Measurements from ENCODE around the gene SMG6. TPM values are rescaled to one million over a fixed set of nuclear protein-coding genes. Genes with fewer than 3 reads are reported as not detected.
A peak's percentile ranks its signal among the peaks of the same experiment; 100 is the strongest.

Gene SMG6
- total and polyA plus RNA-seq, 2 experiments from 2014 or later, result 11.9 to 19.9 TPM

DNA sequence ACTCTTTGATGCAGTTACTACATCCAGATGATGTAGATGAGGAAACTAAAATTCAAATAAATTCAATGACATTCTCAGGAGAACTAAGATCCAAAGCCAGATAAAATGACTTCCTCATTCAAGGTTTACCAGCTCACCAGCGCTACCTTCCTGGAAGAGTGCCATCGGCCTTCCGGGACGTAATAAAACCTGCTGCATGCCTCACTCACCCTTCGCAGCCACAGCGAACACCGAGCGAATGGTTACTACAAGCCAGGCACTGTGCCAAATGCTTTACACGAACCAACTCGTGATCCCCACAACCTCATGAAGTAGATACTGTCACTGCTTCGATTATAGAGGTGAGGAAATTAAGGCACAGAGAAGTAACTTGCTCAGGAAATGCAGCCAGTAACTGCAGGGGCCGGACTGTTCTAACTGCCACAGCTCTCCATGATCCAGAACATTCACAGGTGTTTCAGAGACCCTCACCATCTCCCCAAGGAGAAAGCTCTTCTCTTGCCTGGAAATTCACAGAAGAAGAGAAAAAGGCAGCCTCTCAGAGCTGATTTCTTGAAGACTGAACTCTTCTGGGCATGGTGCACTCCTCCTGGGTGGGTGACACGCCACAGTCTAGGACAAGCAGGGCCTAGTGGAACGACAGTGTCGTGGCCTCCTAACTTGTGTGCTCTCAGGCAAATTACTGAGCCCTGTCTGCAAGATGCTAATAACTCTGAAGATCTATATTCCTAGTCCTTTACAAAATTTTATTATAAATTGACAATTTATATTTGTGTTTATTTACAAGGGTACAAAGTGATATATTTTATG, 201.9 kb downstream of the SMG6 start:
- Histone ChIP-seq H3K4me1 (ENCODE audit: insufficient read depth) (no peaks in the 10 kb centered on the region), H3K36me3 (replicated peaks; ENCODE audit: insufficient read depth, low read depth) (no peaks in the 10 kb centered on the region), H3K9me3 (ENCODE audit: low read depth) (no peaks in the 10 kb centered on the region), H3K4me3 (no peak overlapping the region), H3K27ac (no peak overlapping the region), H3K79me2 (no peaks in the 10 kb centered on the region), H3K27me3 (no peaks in the 10 kb centered on the region), H3K4me2 (no peak overlapping the region), H3K9me2 (replicated peaks; ENCODE audit: insufficient read depth) (no peaks in the 10 kb centered on the region), H2AFZ (no peak overlapping the region), H4K20me1 (ENCODE audit: insufficient read depth, poor library complexity, severe bottlenecking) (no peaks in the 10 kb centered on the region)
- no peak for TF ChIP-seq CTCF (IDR thresholded peaks at IDR 0.05; ENCODE audit: poor library complexity)
- TF ChIP-seq EZH2 (IDR thresholded peaks at IDR 0.05; ENCODE audit: borderline replicate concordance), result no peak
- TF ChIP-seq EZH2phosphoT487 (IDR thresholded peaks at IDR 0.05; ENCODE audit: low read depth, severe bottlenecking, unreplicated experiment), result no peak
- DNase-seq (ENCODE audit: low spot score), result no peak
- 73% methylated on average over 15 of the region's 15 CpGs for WGBS (ENCODE audit: low lambda C conversion rate, missing lambda C conversion rate)

- H3K79me2 ChIP-seq, result no peaks in the 10 kb centered on the region
- no peak for TF ChIP-seq EZH2phosphoT487 (IDR thresholded peaks at IDR 0.05; ENCODE audit: low read depth, severe bottlenecking, unreplicated experiment)
- TF ChIP-seq CTCF (IDR thresholded peaks at IDR 0.05; ENCODE audit: poor library complexity), result no peak
- no peak for TF ChIP-seq EZH2 (IDR thresholded peaks at IDR 0.05; ENCODE audit: borderline replicate concordance)
- H3K4me1 ChIP-seq (ENCODE audit: insufficient read depth), result peaks cover 13% of the 10 kb centered on the region
- no peaks in the 10 kb centered on the region for H4K20me1 ChIP-seq (ENCODE audit: insufficient read depth, poor library complexity, severe bottlenecking)
- 76% methylated on average over 9 of the region's 10 CpGs for WGBS (ENCODE audit: low lambda C conversion rate, missing lambda C conversion rate)
- no peaks in the 10 kb centered on the region for H3K36me3 ChIP-seq (replicated peaks; ENCODE audit: insufficient read depth, low read depth)
- H3K4me2 ChIP-seq, result no peak overlapping the region
- peak overlapping the region; percentile 50 for H3K27ac ChIP-seq
- H2AFZ ChIP-seq, result no peak overlapping the region
- H3K9me2 ChIP-seq (replicated peaks; ENCODE audit: insufficient read depth), result no peaks in the 10 kb centered on the region
- DNase-seq (ENCODE audit: low spot score), result no peak
- no peaks in the 10 kb centered on the region for H3K27me3 ChIP-seq
- no peaks in the 10 kb centered on the region for H3K9me3 ChIP-seq (ENCODE audit: low read depth)
- H3K4me3 ChIP-seq, result no peak overlapping the region
Measured at GRCh38 chr17:2095536-2095910, 208.1 kb downstream of the SMG6 start.

- H3K36me3 ChIP-seq (replicated peaks; ENCODE audit: insufficient read depth, low read depth), result no peaks in the 10 kb centered on the region
- H2AFZ ChIP-seq, result no peak overlapping the region
- TF ChIP-seq EZH2phosphoT487 (IDR thresholded peaks at IDR 0.05; ENCODE audit: low read depth, severe bottlenecking, unreplicated experiment) (no peak), CTCF (IDR thresholded peaks at IDR 0.05; ENCODE audit: poor library complexity) (peak; percentile 68), EZH2 (IDR thresholded peaks at IDR 0.05; ENCODE audit: borderline replicate concordance) (no peak)
- H3K4me2 ChIP-seq, result no peak overlapping the region
- no peaks in the 10 kb centered on the region for H3K9me3 ChIP-seq (ENCODE audit: low read depth)
- peak; percentile 80 for DNase-seq (ENCODE audit: low spot score)
- peaks cover 17% of the 10 kb centered on the region for H3K4me1 ChIP-seq (ENCODE audit: insufficient read depth)
- no peaks in the 10 kb centered on the region for H3K79me2 ChIP-seq
- H4K20me1 ChIP-seq (ENCODE audit: insufficient read depth, poor library complexity, severe bottlenecking), result no peaks in the 10 kb centered on the region
- H3K27me3 ChIP-seq, result no peaks in the 10 kb centered on the region
- H3K9me2 ChIP-seq (replicated peaks; ENCODE audit: insufficient read depth), result no peaks in the 10 kb centered on the region
- 78% methylated on average over 12 of the region's 12 CpGs for WGBS (ENCODE audit: low lambda C conversion rate, missing lambda C conversion rate)
- H3K4me3 ChIP-seq, result no peak overlapping the region
- H3K27ac ChIP-seq, result peak overlapping the region; percentile 50
Measured at GRCh38 chr17:2094891-2095535, 208.6 kb downstream of the SMG6 start.

Data from hepatocyte (in vitro differentiated cells).